HCT116 (cell line): Measurements from ENCODE around the gene NR2F6. TPM values are rescaled to one million over a fixed set of nuclear protein-coding genes. Genes with fewer than 3 reads are reported as not detected.
A peak's percentile ranks its signal among the peaks of the same experiment; 100 is the strongest.

Source experiments
- ATAC-seq: fragments of 200-7000 bp; cut with Tn5 transposase; 2 replicates; pipeline ENCODE4 v1.9.1; 2020; ENCODE audit warnings: mild to moderate bottlenecking, moderate library complexity
- BruUV-seq: library from RNA; stranded (reverse); fragments of 400-500 nt; replicated peaks from 2 replicates; lab custom pipeline; 2021; lab: Mats Ljungman, UMichigan
- CTCF ChIA-PET: fragments of 300-600 bp; sonication (Branson Sonifier 250); formaldehyde crosslinking; loops from one replicate; lab custom pipeline; 2021; ENCODE audit warnings: antibody characterized with exemption; lab: Charles Lee
- POLR2A ChIA-PET: fragments of 300-600, 350-600 bp; sonication (Branson Sonifier 250); formaldehyde crosslinking; loops from one replicate; lab custom pipeline; 2021; ENCODE audit warnings: antibody characterized with exemption; lab: Charles Lee
- RAD21 ChIA-PET, 2 experiments: fragments of 300-600 bp; sonication (Branson Sonifier 250); formaldehyde crosslinking; loops; one replicate each; lab custom pipeline; 2023; ENCODE audit warnings: low total read pairs in 2 of 2; ENCODE audit not compliant: uncharacterized antibody in 2 of 2, unreplicated experiment in 2 of 2, low non-redundant PET in 1 of 2; lab: Charles Lee
- DNase-seq: peaks from one replicate; pipeline ENCODE4 v3.0.0-alpha.2; 2010; ENCODE audit warnings: low read depth, low spot score
- H2AFZ ChIP-seq: fragments of 200-600 bp; shearing (Covaris generic), sonication (generic); 2 replicates; pipeline ENCODE4 v1.6.1; 2017; ENCODE audit warnings: low read depth, mixed run types, mixed read lengths, antibody characterized with exemption, low read length; ENCODE audit not compliant: poor library complexity, severe bottlenecking
- H3K27ac ChIP-seq: 2 replicates; pipeline ENCODE4 v1.5.1; 2012; ENCODE audit warnings: low read depth, low read length
- H3K27me3 ChIP-seq: fragments of 200-600 bp; sonication (generic); 2 replicates; pipeline ENCODE4 v1.6.1; 2016; ENCODE audit warnings: mixed run types, low read length, mixed read lengths; ENCODE audit not compliant: insufficient read depth
- H3K36me3 ChIP-seq, 2 experiments: fragments of 200-500 bp in 1 of 2; fragments of 200-600 bp in 1 of 2; sonication (Bioruptor generic) in 1 of 2; sonication (generic) in 1 of 2; 2 replicates each; pipeline versions ENCODE4 v1.5.1 to v1.6.1; 2014 to 2016; ENCODE audit warnings: low read length in 2 of 2, inconsistent platforms in 1 of 2, mixed read lengths in 1 of 2, mixed run types in 1 of 2; ENCODE audit not compliant: insufficient read depth in 2 of 2, control insufficient read depth in 1 of 2
- H3K4me1 ChIP-seq, 2 experiments: fragments of 200-600 bp in 1 of 2; sonication (generic) in 1 of 2; 2 replicates each; pipeline versions ENCODE4 v1.5.1 to v1.6.1; 2012 to 2017; ENCODE audit warnings: low read length in 2 of 2, inconsistent platforms in 1 of 2, mild to moderate bottlenecking in 1 of 2, mixed read lengths in 1 of 2, mixed run types in 1 of 2, moderate library complexity in 1 of 2; ENCODE audit not compliant: insufficient read depth in 2 of 2, control insufficient read depth in 1 of 2
- H3K4me2 ChIP-seq: fragments of 200-600 bp; sonication (generic); 2 replicates; pipeline ENCODE4 v1.6.1; 2017; ENCODE audit warnings: mixed run types, low read length, mixed read lengths
- H3K4me3 ChIP-seq, 2 experiments: fragments of 200-600 bp in 1 of 2; sonication (generic) in 1 of 2; replicated peaks in 1 of 2; 2 replicates each; pipeline ENCODE4 v1.5.1; 2011 to 2016; ENCODE audit warnings: low read length in 2 of 2, control low read depth in 1 of 2, low read depth in 1 of 2, mild to moderate bottlenecking in 1 of 2, mixed read lengths in 1 of 2, mixed run types in 1 of 2
- H3K79me2 ChIP-seq: fragments of 200-600 bp; sonication (generic); 2 replicates; pipeline ENCODE4 v1.6.1; 2017; ENCODE audit warnings: mild to moderate bottlenecking, mixed run types, low read length, moderate library complexity, mixed read lengths; ENCODE audit not compliant: insufficient read depth
- H3K9ac ChIP-seq: fragments of 200-600 bp; sonication (generic); 2 replicates; pipeline ENCODE4 v1.6.1; 2016; ENCODE audit warnings: low read length, mixed read lengths
- H3K9me2 ChIP-seq: fragments of 200-600 bp; sonication (generic), shearing (Covaris generic); 2 replicates; pipeline ENCODE4 v1.6.1; 2017; ENCODE audit warnings: mixed run types, mild to moderate bottlenecking, moderate library complexity; ENCODE audit not compliant: insufficient read depth
- H3K9me3 ChIP-seq, 2 experiments: fragments of 200-500 bp in 1 of 2; fragments of 200-600 bp in 1 of 2; sonication (Bioruptor generic) in 1 of 2; sonication (generic) in 1 of 2; 2 replicates each; pipeline ENCODE4 v1.6.1; 2014 to 2017; ENCODE audit warnings: low read length in 2 of 2, mixed read lengths in 2 of 2, inconsistent platforms in 1 of 2, low read depth in 1 of 2, mild to moderate bottlenecking in 1 of 2, mixed run types in 1 of 2, moderate library complexity in 1 of 2; ENCODE audit not compliant: control insufficient read depth in 1 of 2, insufficient read depth in 1 of 2
- H4K20me1 ChIP-seq: fragments of 200-600 bp; sonication (generic), shearing (Covaris generic); 2 replicates; pipeline ENCODE4 v1.6.1; 2017; ENCODE audit warnings: mixed run types, mild to moderate bottlenecking, moderate library complexity; ENCODE audit not compliant: insufficient read depth
- CBX3 ChIP-seq: IDR thresholded peaks from 2 replicates; pipeline ENCODE4 v1.6.1; 2012; ENCODE audit warnings: low read depth
- CEBPB ChIP-seq: IDR thresholded peaks from 2 replicates; pipeline ENCODE4 v1.6.1; 2012; ENCODE audit warnings: low read depth
- EGR1 ChIP-seq: IDR thresholded peaks from 2 replicates; pipeline ENCODE4 v1.6.1; 2012; ENCODE audit warnings: low read depth
- ELF1 ChIP-seq: IDR thresholded peaks from 2 replicates; pipeline ENCODE4 v1.6.1; 2012; ENCODE audit warnings: low read depth, borderline replicate concordance
- EZH2 ChIP-seq: fragments of 200-600 bp; sonication (generic); IDR thresholded peaks from 2 replicates; pipeline ENCODE4 v1.6.1; 2017; ENCODE audit warnings: antibody characterized with exemption, mixed run types
- FOSL1 ChIP-seq: IDR thresholded peaks from 2 replicates; pipeline ENCODE4 v1.6.1; 2012; ENCODE audit warnings: low read depth
- JUND ChIP-seq: IDR thresholded peaks from 2 replicates; pipeline ENCODE4 v1.6.1; 2012
- POLR2A ChIP-seq: IDR thresholded peaks from 2 replicates; pipeline ENCODE4 v1.7.0; 2011; ENCODE audit warnings: borderline replicate concordance; ENCODE audit not compliant: insufficient read depth, insufficient read length; ENCODE audit errors: extremely low read depth
- RAD21 ChIP-seq: IDR thresholded peaks from 2 replicates; pipeline ENCODE4 v1.6.1; 2012; ENCODE audit warnings: low read depth, mild to moderate bottlenecking
- SIN3A ChIP-seq: IDR thresholded peaks from 2 replicates; pipeline ENCODE4 v1.6.1; 2012; ENCODE audit warnings: low read depth
- SRF ChIP-seq: IDR thresholded peaks from 2 replicates; pipeline ENCODE4 v1.6.1; 2012; ENCODE audit warnings: low read depth
- YY1 ChIP-seq: IDR thresholded peaks from 2 replicates; pipeline ENCODE4 v1.6.1; 2011; ENCODE audit warnings: low read length, low read depth, moderate library complexity, mild to moderate bottlenecking; ENCODE audit not compliant: insufficient replicate concordance; ENCODE audit errors: extremely low read depth
- ZFX ChIP-seq: fragments of 450-650 bp; IDR thresholded peaks from 2 replicates; pipeline ENCODE4 v1.6.1; 2017
- ZNF274 ChIP-seq: fragments of 200-500 bp; sonication (Bioruptor generic); IDR thresholded peaks from 2 replicates; pipeline ENCODE4 v1.6.1; 2014; ENCODE audit warnings: mild to moderate bottlenecking, low read depth, low read length, inconsistent platforms
- intact Hi-C: fragments of 100-400 bp; cut with micrococcal nuclease; formaldehyde crosslinking; loops from 2 replicates; pipeline ENCODE4 v1.10.0; 2022
- total RNA-seq: library from RNA; stranded (reverse); gene quantifications from one replicate; pipeline ENCODE4 v1.2.1, GENCODE V29; 2021; ENCODE audit not compliant: unreplicated experiment
- TF ChIP-seq, protein P1 (sequence below): IDR thresholded peaks from 2 replicates; pipeline ENCODE4 v1.6.1; 2012
- TF ChIP-seq, protein P2 (sequence below): IDR thresholded peaks from 2 replicates; pipeline ENCODE4 v1.6.1; 2012; ENCODE audit warnings: low read depth
- TF ChIP-seq, protein P3 (sequence below): IDR thresholded peaks from 2 replicates; pipeline ENCODE4 v1.6.1; 2011; ENCODE audit warnings: mild to moderate bottlenecking, low read length, moderate library complexity; ENCODE audit not compliant: insufficient replicate concordance; ENCODE audit errors: extremely low read depth
- TF ChIP-seq, protein P4 (sequence below), 3 experiments: fragments of 200-600 bp in 1 of 3; sonication (generic) in 1 of 3; IDR thresholded peaks in 2 of 3; conservative IDR thresholded peaks in 1 of 3; 2 replicates each; pipeline ENCODE4 v1.5.1; 2012 to 2017; ENCODE audit warnings: low read depth in 2 of 3, low read length in 2 of 3, antibody characterized with exemption in 1 of 3, borderline replicate concordance in 1 of 3, control low read depth in 1 of 3, mild to moderate bottlenecking in 1 of 3, mixed read lengths in 1 of 3, mixed run types in 1 of 3, moderate library complexity in 1 of 3; ENCODE audit not compliant: insufficient read depth in 1 of 3

Gene NR2F6
- total RNA-seq, 1 experiment from 2014 or later = 88.0 TPM

DNA sequence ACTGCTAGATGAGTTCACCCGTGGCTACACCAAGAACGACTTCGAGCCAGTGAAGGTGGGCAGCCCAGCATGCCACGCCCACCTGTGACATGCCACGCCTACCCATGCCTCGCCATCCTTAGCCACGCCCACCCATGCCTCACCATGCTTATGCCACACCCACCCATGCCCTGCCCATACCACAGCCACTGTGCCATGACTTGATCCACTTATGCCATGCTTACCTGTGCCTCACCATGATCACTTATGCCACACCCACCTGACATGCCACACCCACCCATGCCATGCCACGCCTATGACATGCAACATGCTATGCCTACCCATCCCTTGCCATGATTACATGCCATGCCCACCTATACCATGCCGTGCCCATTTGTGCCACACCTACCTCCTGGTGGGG lies 43.5 kb downstream of the NR2F6 start:
- intact Hi-C loops = no loop called here
- ChIA-PET CTCF (no interaction called here), POLR2A (no interaction called here), RAD21 (no interaction called here)
- H3K4me3 ChIP-seq = no peak overlapping the region
- ATAC-seq (peak; percentile 67), DNase-seq (peak; percentile 15)
- H3K4me2 ChIP-seq = no peak overlapping the region
- no peak overlapping the region for H2AFZ ChIP-seq
- no TSS peak for BruUV-seq
- no peak overlapping the region for H3K27ac ChIP-seq
- H3K9ac ChIP-seq = no peak overlapping the region
- H3K27me3 ChIP-seq = no peaks in the 10 kb centered on the region
- H4K20me1 ChIP-seq = no peaks in the 10 kb centered on the region
- 0 out of 4 replicates have a peak, but pooled peaks cover 0 to 3% of the 10 kb centered on the region in 2 experiments for H3K4me1 ChIP-seq
- TF ChIP-seq SRF (no peak), SIN3A (no peak), POLR2A (no peak), ZFX (no peak), RAD21 (no peak), CBX3 (no peak), JUND (no peak), ELF1 (no peak), FOSL1 (no peak), CEBPB (no peak), EGR1 (no peak), YY1 (no peak), ZNF274 (no peak), EZH2 (no peak)
- TF ChIP-seq, protein P1, sequence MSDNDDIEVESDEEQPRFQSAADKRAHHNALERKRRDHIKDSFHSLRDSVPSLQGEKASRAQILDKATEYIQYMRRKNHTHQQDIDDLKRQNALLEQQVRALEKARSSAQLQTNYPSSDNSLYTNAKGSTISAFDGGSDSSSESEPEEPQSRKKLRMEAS = no peak
- TF ChIP-seq, protein P2, sequence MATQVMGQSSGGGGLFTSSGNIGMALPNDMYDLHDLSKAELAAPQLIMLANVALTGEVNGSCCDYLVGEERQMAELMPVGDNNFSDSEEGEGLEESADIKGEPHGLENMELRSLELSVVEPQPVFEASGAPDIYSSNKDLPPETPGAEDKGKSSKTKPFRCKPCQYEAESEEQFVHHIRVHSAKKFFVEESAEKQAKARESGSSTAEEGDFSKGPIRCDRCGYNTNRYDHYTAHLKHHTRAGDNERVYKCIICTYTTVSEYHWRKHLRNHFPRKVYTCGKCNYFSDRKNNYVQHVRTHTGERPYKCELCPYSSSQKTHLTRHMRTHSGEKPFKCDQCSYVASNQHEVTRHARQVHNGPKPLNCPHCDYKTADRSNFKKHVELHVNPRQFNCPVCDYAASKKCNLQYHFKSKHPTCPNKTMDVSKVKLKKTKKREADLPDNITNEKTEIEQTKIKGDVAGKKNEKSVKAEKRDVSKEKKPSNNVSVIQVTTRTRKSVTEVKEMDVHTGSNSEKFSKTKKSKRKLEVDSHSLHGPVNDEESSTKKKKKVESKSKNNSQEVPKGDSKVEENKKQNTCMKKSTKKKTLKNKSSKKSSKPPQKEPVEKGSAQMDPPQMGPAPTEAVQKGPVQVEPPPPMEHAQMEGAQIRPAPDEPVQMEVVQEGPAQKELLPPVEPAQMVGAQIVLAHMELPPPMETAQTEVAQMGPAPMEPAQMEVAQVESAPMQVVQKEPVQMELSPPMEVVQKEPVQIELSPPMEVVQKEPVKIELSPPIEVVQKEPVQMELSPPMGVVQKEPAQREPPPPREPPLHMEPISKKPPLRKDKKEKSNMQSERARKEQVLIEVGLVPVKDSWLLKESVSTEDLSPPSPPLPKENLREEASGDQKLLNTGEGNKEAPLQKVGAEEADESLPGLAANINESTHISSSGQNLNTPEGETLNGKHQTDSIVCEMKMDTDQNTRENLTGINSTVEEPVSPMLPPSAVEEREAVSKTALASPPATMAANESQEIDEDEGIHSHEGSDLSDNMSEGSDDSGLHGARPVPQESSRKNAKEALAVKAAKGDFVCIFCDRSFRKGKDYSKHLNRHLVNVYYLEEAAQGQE = no peak
- TF ChIP-seq, protein P3, sequence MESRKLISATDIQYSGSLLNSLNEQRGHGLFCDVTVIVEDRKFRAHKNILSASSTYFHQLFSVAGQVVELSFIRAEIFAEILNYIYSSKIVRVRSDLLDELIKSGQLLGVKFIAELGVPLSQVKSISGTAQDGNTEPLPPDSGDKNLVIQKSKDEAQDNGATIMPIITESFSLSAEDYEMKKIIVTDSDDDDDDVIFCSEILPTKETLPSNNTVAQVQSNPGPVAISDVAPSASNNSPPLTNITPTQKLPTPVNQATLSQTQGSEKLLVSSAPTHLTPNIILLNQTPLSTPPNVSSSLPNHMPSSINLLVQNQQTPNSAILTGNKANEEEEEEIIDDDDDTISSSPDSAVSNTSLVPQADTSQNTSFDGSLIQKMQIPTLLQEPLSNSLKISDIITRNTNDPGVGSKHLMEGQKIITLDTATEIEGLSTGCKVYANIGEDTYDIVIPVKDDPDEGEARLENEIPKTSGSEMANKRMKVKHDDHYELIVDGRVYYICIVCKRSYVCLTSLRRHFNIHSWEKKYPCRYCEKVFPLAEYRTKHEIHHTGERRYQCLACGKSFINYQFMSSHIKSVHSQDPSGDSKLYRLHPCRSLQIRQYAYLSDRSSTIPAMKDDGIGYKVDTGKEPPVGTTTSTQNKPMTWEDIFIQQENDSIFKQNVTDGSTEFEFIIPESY = no peak
- TF ChIP-seq, protein P4, sequence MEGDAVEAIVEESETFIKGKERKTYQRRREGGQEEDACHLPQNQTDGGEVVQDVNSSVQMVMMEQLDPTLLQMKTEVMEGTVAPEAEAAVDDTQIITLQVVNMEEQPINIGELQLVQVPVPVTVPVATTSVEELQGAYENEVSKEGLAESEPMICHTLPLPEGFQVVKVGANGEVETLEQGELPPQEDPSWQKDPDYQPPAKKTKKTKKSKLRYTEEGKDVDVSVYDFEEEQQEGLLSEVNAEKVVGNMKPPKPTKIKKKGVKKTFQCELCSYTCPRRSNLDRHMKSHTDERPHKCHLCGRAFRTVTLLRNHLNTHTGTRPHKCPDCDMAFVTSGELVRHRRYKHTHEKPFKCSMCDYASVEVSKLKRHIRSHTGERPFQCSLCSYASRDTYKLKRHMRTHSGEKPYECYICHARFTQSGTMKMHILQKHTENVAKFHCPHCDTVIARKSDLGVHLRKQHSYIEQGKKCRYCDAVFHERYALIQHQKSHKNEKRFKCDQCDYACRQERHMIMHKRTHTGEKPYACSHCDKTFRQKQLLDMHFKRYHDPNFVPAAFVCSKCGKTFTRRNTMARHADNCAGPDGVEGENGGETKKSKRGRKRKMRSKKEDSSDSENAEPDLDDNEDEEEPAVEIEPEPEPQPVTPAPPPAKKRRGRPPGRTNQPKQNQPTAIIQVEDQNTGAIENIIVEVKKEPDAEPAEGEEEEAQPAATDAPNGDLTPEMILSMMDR (IDR thresholded peaks at IDR 0.05 in 2 of 3, conservative IDR thresholded peaks at IDR 0.05 in 1 of 3; ENCODE audit: borderline replicate concordance in 1 of 3, insufficient read depth in 1 of 3, low read depth in 2 of 3, low read length in 2 of 3) = no peak
- H3K9me3 ChIP-seq = no peaks in the 10 kb centered on the region
- no peaks in the 10 kb centered on the region for H3K9me2 ChIP-seq
- peaks cover 17 to 22% of the 10 kb centered on the region in 2 experiments; a peak in 3 of 4 replicates for H3K36me3 ChIP-seq
- H3K79me2 ChIP-seq = no peaks in the 10 kb centered on the region
